ENCODE data around the gene FIP1L1. TPM values are rescaled to one million over a fixed set of nuclear protein-coding genes. Genes with fewer than 3 reads are reported as not detected.

Gene FIP1L1
- total and polyA plus RNA-seq, 10 of the 15 experiments (the other 5 are each of a cell fraction or from before 2014, with no cell fraction given) = 28.1 to 110 (median 59.4) TPM

GRCh38 chr4:53477636-53478035, 100.2 kb downstream of the FIP1L1 start:
- ChIA-PET RAD21 (ENCODE audit: unreplicated experiment) (no interaction called here), SMC1A (ENCODE audit: uncharacterized antibody, unreplicated experiment) (interaction anchor here (0.7 to 2.3 kb wide), 3 partner anchors 9 to 424 kb away, joined by 3 to 10 read pairs (median 4); no protein-coding TSS in a partner anchor), POLR2A (no interaction called here), CTCF (interaction anchor here (1.5 to 3.7 kb wide), 3 partner anchors 10 to 13 kb away, joined by 3 to 17 read pairs (median 6); no protein-coding TSS in a partner anchor)
- Histone ChIP-seq H3K9me3 (replicated peaks; ENCODE audit: control insufficient read depth, insufficient read depth, low read length) (no peaks in the 10 kb centered on the region), H2AFZ (ENCODE audit: control insufficient read depth, low read depth, low read length) (no peak overlapping the region), H3K27ac (ENCODE audit: control insufficient read depth, insufficient read depth) (no peak overlapping the region), H3K4me3 (no peak overlapping the region), H3K27me3 (replicated peaks in 1 of 2; ENCODE audit: control insufficient read depth in 2 of 2, insufficient read depth in 2 of 2, low read length in 1 of 2) (no peaks in the 10 kb centered on the region; a peak in 1 of 4 replicates), H3K36me3 (ENCODE audit: control insufficient read depth in 2 of 2, insufficient read depth in 2 of 2, low read length in 1 of 2) (no peaks in the 10 kb centered on the region), H4K20me1 (ENCODE audit: control insufficient read depth, insufficient read depth) (no peaks in the 10 kb centered on the region), H3K9ac (ENCODE audit: control insufficient read depth, insufficient read depth, low read length) (no peak overlapping the region), H3K79me2 (ENCODE audit: control insufficient read depth, insufficient read depth, low read length) (no peaks in the 10 kb centered on the region), H3K4me1 (ENCODE audit: control insufficient read depth, insufficient read depth, low read length) (no peaks in the 10 kb centered on the region), H3K4me2 (ENCODE audit: control insufficient read depth, insufficient read depth) (no peak overlapping the region)
- intact Hi-C loops (cut with micrococcal nuclease; ENCODE audit: unreplicated experiment) = no loop called here
- DNase-seq (ENCODE audit: low read depth, low spot score) = no peak
- WGBS (ENCODE audit: insufficient coverage, insufficient replicate concordance, low lambda C conversion rate, missing lambda C conversion rate) = 31% methylated on average over 1 of the region's 1 CpG
- ATAC-seq = no peak
- in situ Hi-C loops (cut with MboI) = no loop called here
- no TSS peak for BruUV-seq (replicated peaks)
- FAIRE-seq = no peak
- TF ChIP-seq HSF1 (IDR thresholded peaks at IDR 0.05; ENCODE audit: low read depth, low read length) (no peak), NKRF (conservative IDR thresholded peaks at IDR 0.05) (no peak), SP1 (IDR thresholded peaks at IDR 0.05; ENCODE audit: low read depth, low read length) (no peak), ETV6 (conservative IDR thresholded peaks at IDR 0.05 in 1 of 2, IDR thresholded peaks at IDR 0.05 in 1 of 2; ENCODE audit: borderline replicate concordance in 1 of 2, low read depth in 1 of 2) (no peak), SMC3 (IDR thresholded peaks at IDR 0.05; ENCODE audit: borderline replicate concordance, low read length) (no peak), ELK1 (IDR thresholded peaks at IDR 0.05; ENCODE audit: low read depth, low read length) (no peak), RAD21 (IDR thresholded peaks at IDR 0.05; ENCODE audit: insufficient read depth, low read depth, low read length) (no peak), NFYB (IDR thresholded peaks at IDR 0.05; ENCODE audit: insufficient read depth, low read depth, low read length) (no peak), MAX (IDR thresholded peaks at IDR 0.05; ENCODE audit: low read depth, low read length) (no peak), BCLAF1 (IDR thresholded peaks at IDR 0.05) (no peak), RBBP5 (conservative IDR thresholded peaks at IDR 0.05) (no peak), BHLHE40 (IDR thresholded peaks at IDR 0.05; ENCODE audit: borderline replicate concordance in 1 of 2, low read depth in 2 of 2, low read length in 1 of 2) (no peak), SMAD5 (IDR thresholded peaks at IDR 0.05; ENCODE audit: low read depth) (no peak)

Measured in GM12878 (cell line).